ENCODE measurements around the gene PDE1C.

Gene PDE1C

GRCh38 chr7:31991846-31992245 lies 78.4 kb downstream of the PDE1C start:
- DNase-seq (ENCODE audit: low read depth, low spot score), result no peak

GRCh38 chr7:31991406-31991805 lies 78.8 kb downstream of the PDE1C start:
- no peak for DNase-seq (ENCODE audit: low read depth, low spot score)

- no peak for DNase-seq (ENCODE audit: low read depth, low spot score)
Observed at GRCh38 chr7:31986878-31987518, 83.2 kb downstream of the PDE1C start.

- DNase-seq (ENCODE audit: low read depth, low spot score), result no peak
Observed at GRCh38 chr7:31982962-31983361, 87.2 kb downstream of the PDE1C start.

GRCh38 chr7:31981874-31982390 lies 88.3 kb downstream of the PDE1C start:
- no peak for DNase-seq (ENCODE audit: low read depth, low spot score)

GRCh38 chr7:31979690-31980330 lies 90.4 kb downstream of the PDE1C start:
- no peak for DNase-seq (ENCODE audit: low read depth, low spot score)

GRCh38 chr7:31975546-31975945 lies 94.7 kb downstream of the PDE1C start:
- no peak for DNase-seq (ENCODE audit: low read depth, low spot score)

- no peak for DNase-seq (ENCODE audit: low read depth, low spot score)
Observed at GRCh38 chr7:31974351-31974750, 95.9 kb downstream of the PDE1C start.

GRCh38 chr7:31971049-31971667 lies 99.0 kb downstream of the PDE1C start:
- DNase-seq (ENCODE audit: low read depth, low spot score), result no peak

GRCh38 chr7:31970501-31970900 lies 99.7 kb downstream of the PDE1C start:
- no peak for DNase-seq (ENCODE audit: low read depth, low spot score)

- no peak for DNase-seq (ENCODE audit: low read depth, low spot score)
Observed at GRCh38 chr7:31963569-31964175, 106.5 kb downstream of the PDE1C start.

- no peak for DNase-seq (ENCODE audit: low read depth, low spot score)
Observed at GRCh38 chr7:31962246-31962645, 108.0 kb downstream of the PDE1C start.

- DNase-seq (ENCODE audit: low read depth, low spot score), result no peak
Observed at GRCh38 chr7:31958226-31958625, 112.0 kb downstream of the PDE1C start.

GRCh38 chr7:31957756-31958155 lies 112.5 kb downstream of the PDE1C start:
- no peak for DNase-seq (ENCODE audit: low read depth, low spot score)

- DNase-seq (ENCODE audit: low read depth, low spot score), result no peak
Observed at GRCh38 chr7:31957090-31957720, 113.0 kb downstream of the PDE1C start.

- DNase-seq (ENCODE audit: low read depth, low spot score), result no peak
Observed at GRCh38 chr7:31955641-31956040, 114.6 kb downstream of the PDE1C start.

GRCh38 chr7:31955021-31955420 lies 115.2 kb downstream of the PDE1C start:
- no peak for DNase-seq (ENCODE audit: low read depth, low spot score)

- DNase-seq (ENCODE audit: low read depth, low spot score), result no peak
Observed at GRCh38 chr7:31954500-31954899, 115.7 kb downstream of the PDE1C start.

- no peak for DNase-seq (ENCODE audit: low read depth, low spot score)
Observed at GRCh38 chr7:31953432-31953831, 116.8 kb downstream of the PDE1C start.

GRCh38 chr7:31950091-31950755 lies 120.0 kb downstream of the PDE1C start:
- no peak for DNase-seq (ENCODE audit: low read depth, low spot score)

GRCh38 chr7:31948029-31948428 lies 122.2 kb downstream of the PDE1C start:
- no peak for DNase-seq (ENCODE audit: low read depth, low spot score)

Data from ELF-1 (cell line).